Left cardiac atrium (tissue), 4 donors: ENCODE results near the gene EIF4B. TPM values are rescaled to one million over a fixed set of nuclear protein-coding genes. Genes with fewer than 3 reads are reported as not detected.

Source experiments
- ATAC-seq, 2 donors: fragments of 200-7000 bp; cut with Tn5 transposase; one replicate each; pipeline ENCODE4 v1.9.1; 2020; ENCODE audit warnings: mild to moderate bottlenecking in 2 of 2, moderate library complexity in 2 of 2
- DNase-seq: peaks from one replicate; pipeline ENCODE4 v3.0.0-alpha.2; 2020
- intact Hi-C, 2 donors: fragments of 100-400 bp; cut with DNase I; formaldehyde crosslinking; loops; one replicate each; pipeline versions ENCODE4 v1.14.1 to v1.15.1; 2022 to 2023
- long read RNA-seq: library from polyadenylated mRNA; unstranded; transcript quantifications from one replicate; pipeline ENCODE4 v2.0.0, GENCODE V29; 2021
- total RNA-seq, 2 donors: library from RNA; stranded (reverse); fragmentation: NEBNext Ultra II Directional; extraction: Animal tissue kit (Norgen Biotek cat#: 25700); gene quantifications; one replicate each; pipeline ENCODE4 v1.2.1, GENCODE V29; 2021
- donor health status: DM: no; HTN: yes; CAD: no.
- donor health status: DM: no; HTN: yes; CAD: no; lungs with severe emphysema.
- donor health status: DM: yes; HTN: yes; CAD: no.
- donor health status: Dilated cardiomyopathy.

Gene EIF4B
- total RNA-seq: 100 to 1,000 TPM; 332 to 341 TPM
- long read RNA-seq, full-length matches to known transcripts: 481 of 562 reads
- long read RNA-seq, partial matches to known transcripts: 41 of 562 reads
- long read RNA-seq, other reads (novel, unspliced or antisense): 40 of 562 reads

- intact Hi-C loops: no loop called here
- DNase-seq (peak; percentile 100), ATAC-seq (peak; percentile 96 to 97)
Measured at GRCh38 chr12:53005986-53006809, at the start of gene EIF4B. Gene EIF4B (plus strand): TSS chr12:53006456. CDS start chr12:53006484, 28 bp downstream.

GRCh38 chr12:52956987-52957386, 49.3 kb upstream of the EIF4B start:
- DNase-seq: no peak
- intact Hi-C loops: no loop called here
- ATAC-seq: no peak

DNA sequence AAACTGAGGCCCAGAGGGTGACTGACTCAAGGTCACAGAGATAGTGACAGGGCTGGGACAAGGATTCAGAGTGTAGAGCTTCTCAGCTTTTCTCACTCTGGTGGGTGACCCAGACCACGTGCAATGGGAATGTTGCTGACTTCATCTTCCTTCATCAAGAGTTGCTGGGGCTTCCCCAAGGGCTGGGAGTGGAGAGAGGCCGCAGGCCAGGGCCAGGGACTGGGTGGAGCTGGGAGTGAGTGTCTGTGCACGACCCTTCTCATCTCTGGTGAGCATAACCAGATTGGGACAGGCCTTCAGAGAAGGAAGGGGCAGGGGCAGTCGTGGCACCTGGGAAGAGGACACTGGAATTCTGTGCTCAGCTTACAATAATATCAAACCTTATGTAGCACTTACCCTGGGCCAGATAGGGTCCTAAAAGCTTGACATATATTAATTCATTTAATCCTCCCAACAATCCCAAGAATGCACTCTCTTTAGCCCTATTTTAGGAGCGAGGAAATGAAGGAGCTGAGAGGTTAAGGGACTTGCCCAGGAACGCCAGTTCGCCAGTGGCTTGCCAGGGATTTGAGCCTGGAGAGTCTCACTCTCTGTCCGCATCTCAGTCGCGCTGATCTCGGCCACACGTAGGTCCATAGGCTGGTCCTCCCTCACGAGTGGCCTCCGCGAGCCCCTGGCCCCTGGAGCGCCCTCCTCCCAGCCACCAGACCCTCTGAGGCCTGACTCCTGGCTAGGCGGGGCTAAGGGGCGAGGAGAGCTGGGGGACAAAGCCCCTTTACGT, 41.5 kb upstream of the EIF4B start:
- DNase-seq: no peak
- intact Hi-C loops: no loop called here
- peak; percentile 21 to 23 for ATAC-seq

GRCh38 chr12:52965337-52965731, 40.9 kb upstream of the EIF4B start:
- ATAC-seq: peak; percentile 59 to 70
- intact Hi-C loops: no loop called here
- DNase-seq: peak; percentile 56

DNA sequence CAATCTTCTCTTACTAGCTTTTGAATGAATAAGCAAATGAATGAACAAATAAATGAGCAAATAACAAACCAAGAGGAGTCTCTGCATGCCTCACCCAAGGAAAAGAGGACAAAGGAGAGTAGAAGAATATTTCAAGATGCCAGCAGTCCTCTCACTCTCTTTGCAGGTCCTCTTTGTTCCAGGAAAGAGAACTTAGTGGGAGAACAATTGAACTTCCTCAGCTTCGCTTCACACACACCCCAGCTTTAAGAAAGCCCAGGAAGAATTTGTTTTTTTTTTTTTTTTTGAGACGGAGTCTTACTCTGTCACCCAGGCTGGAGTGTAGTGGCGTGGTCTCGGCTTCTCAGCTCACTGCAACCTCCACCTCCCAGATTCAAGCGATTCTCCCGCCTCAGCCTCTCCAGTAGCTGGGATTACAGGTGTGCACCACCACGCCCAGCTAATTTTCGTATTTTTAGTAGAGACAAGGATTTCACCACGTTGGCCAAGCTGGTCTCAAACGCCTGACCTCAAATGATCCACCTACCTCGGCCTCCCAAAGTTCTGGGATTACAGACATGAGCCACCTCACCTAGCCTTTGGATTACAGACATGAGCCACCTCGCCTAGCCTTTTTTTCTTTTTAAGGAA, 37.0 kb upstream of the EIF4B start:
- intact Hi-C loops: no loop called here
- ATAC-seq: no peak
- DNase-seq: no peak

DNA sequence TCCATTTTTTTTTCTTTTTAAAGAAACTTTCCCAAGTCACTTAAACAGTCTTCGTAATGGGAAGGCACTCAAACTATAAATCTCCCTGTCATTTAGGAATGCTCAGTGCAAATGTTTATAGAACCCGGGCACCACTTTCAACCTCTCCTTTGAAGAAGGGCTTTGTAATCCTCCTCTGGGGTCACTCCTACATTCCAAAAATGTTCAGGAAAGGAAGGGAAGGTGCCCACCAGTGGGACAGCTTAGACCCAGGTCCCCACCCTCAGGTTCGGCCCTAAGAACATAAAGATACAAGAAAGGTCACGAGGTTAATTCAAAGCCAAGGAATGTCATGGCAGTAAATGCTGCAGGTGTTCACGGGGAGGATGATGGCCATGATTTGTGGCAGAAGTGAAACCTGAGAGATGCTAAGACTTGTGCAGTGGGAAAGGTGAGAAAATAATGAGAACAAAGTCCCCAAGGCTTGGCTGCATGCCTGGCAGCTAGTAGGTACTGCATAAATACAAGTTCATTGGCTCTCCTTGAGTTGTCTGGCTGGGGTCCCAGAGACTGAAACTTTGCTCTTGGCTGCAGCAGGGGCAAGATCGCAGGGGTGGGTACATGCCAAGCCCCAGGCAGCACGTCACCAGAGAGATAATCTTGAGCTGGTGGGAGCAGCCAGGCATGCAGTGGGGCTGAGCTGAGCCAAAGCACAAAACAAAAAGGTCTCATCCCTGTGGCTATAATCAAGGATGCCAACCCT, 36.3 kb upstream of the EIF4B start:
- intact Hi-C loops: no loop called here
- ATAC-seq: peak in 1 of 2 donors; percentile 67

DNA sequence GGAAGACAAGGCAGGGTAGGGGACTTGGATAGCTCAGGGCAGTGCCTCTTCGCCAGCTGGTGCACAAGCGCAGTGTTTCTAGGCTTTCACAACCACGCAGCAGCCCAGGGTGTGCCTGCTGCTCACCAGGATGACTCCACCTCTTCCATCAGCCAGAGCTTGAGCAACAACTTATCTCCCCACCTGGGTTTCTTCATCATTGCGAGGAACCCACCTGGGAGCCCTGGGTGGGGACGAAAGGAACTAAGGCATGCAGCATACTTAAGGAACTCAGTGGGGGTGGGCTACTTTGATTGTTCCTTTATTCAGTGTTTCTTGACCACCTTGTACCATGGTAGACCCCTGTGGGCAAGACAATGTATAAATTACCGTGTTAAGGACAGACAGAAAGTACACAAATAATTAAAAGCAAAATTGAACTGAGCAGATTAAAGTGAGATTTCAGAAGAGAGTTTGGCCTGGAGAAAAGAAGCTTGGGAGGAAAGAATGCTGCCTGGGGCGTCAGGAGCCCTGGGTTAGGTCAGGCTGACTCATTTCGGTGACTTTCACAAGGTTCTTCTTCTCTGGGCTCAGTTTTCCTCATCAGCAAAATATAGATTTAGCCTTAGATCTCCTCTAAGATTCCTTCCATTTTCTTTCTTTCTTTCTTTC, 34.5 kb upstream of the EIF4B start:
- ATAC-seq: peak in 1 of 2 donors; percentile 70
- intact Hi-C loops: no loop called here
- DNase-seq: no peak

More for the DNA sequence above, 36.3 kb upstream of the EIF4B start:
- peak; percentile 30 for DNase-seq

GRCh38 chr12:52975204-52975603, 31.1 kb upstream of the EIF4B start:
- intact Hi-C loops: loop anchor here in 1 of 2 donors (5.0 kb wide), 1 partner anchor 73 kb away; no protein-coding TSS in a partner anchor
- ATAC-seq: peak; percentile 35 to 63
- DNase-seq: peak; percentile 30

DNA sequence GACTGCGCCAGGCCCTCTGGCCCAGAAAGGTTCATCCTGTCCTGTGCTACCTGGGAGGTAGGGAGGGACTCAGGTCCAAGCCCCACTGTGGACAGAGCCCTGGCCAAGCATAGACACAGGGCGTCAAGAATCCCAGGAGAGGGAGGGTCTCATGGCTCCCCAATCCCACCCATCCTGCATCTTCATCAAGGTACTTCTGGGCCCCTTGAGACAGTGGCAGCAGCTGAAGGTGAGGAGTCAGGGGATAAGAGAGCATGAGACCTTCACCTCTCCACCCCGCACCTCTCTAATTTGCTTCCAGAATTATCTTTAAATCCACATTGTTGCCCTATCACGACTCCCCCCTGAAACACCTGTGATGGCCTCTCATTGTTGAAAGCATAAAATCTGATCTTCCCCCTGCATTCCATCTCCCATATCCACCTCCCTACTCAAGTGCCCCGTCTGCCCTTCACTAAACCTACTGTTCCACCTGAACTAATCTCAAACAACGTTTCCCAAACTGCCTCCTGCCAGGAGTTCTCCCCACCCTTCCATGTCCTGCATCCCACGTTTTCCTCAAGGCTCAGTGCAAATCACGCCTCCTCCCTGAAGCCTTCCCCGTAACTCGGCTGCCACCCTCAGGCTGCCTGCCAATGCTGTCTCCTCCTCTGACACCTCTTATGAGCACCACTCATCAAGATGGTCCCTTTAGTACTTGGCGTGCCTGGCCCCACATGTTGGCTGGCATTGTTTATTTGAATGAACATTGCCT, 30.3 kb upstream of the EIF4B start:
- ATAC-seq: peak in 1 of 2 donors; percentile 71
- DNase-seq: peak; percentile 43
- intact Hi-C loops: loop anchor here in 1 of 2 donors (5.0 kb wide), 1 partner anchor 74 kb away; no protein-coding TSS in a partner anchor

GRCh38 chr12:52976574-52977071, 29.6 kb upstream of the EIF4B start:
- no peak for DNase-seq
- peak in 1 of 2 donors; percentile 20 for ATAC-seq
- intact Hi-C loops: loop anchor here in 1 of 2 donors (5.0 kb wide), 1 partner anchor 74 kb away; no protein-coding TSS in a partner anchor

GRCh38 chr12:52977170-52977569, 29.1 kb upstream of the EIF4B start:
- ATAC-seq (no peak), DNase-seq (no peak)
- intact Hi-C loops: loop anchor here in 1 of 2 donors (5.0 kb wide), 1 partner anchor 75 kb away; no protein-coding TSS in a partner anchor

DNA sequence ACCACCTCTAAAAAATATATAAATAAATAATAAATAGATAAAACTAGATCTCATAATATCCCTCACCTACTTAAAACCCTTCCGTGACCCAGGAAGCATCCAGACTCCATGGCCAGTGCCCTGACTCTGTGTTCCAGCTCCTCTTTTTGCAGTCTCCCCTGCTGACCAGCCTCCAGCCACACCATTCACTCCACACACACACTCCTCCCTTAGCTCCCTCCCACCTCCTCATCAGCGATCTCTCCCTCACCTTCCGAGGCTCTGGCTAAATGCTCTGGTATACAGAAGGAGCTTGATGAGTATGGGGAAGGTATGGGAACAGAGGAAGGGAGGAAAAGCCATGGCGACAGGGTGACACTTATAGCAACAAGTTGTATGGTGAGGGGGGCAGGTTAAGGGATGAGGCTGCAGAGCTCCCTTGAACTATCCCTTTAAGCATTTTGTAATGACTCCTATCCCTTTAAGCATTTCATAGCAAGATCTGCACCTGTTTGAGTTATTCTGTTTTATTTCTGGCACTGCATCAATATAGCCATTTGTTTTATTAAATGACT, 26.1 kb upstream of the EIF4B start:
- intact Hi-C loops: loop anchor here (1.0 to 10.0 kb wide), 5 partner anchors 95 to 825 kb away; no protein-coding TSS in a partner anchor
- DNase-seq: no peak
- ATAC-seq: no peak

GRCh38 chr12:52980650-52981423, 25.4 kb upstream of the EIF4B start:
- intact Hi-C loops: loop anchor here (1.0 to 10.0 kb wide), 5 partner anchors 96 to 826 kb away; no protein-coding TSS in a partner anchor
- peak; percentile 89 to 93 for ATAC-seq
- DNase-seq: peak; percentile 92

GRCh38 chr12:52984136-52984535, 22.1 kb upstream of the EIF4B start:
- no peak for DNase-seq

GRCh38 chr12:52988898-52989297, 17.4 kb upstream of the EIF4B start:
- intact Hi-C loops: loop anchor here (10.0 kb wide), 2 partner anchors 614 to 834 kb away; no protein-coding TSS in a partner anchor
- DNase-seq: no peak
- ATAC-seq: no peak

More at GRCh38 chr12:52984136-52984535, 22.1 kb upstream of the EIF4B start:
- no peak for ATAC-seq
- intact Hi-C loops: loop anchor here (5.0 to 10.0 kb wide), 3 partner anchors 609 to 829 kb away; no protein-coding TSS in a partner anchor

GRCh38 chr12:52990206-52990605, 16.1 kb upstream of the EIF4B start:
- intact Hi-C loops: no loop called here
- DNase-seq (no peak), ATAC-seq (no peak)
